Coronary artery (tissue), 2 donors: ENCODE measurements around the gene DNAJC28.

Experiments
- DNase-seq: peaks from one replicate; pipeline ENCODE4 v3.0.0-alpha.2; 2017; ENCODE audit warnings: low spot score
- H3K27ac ChIP-seq, 2 donors: fragments of 200-600 bp; sonication (generic); one replicate each; pipeline ENCODE4 v1.5.1; 2016 to 2019
- H3K4me3 ChIP-seq: fragments of 200-600 bp; sonication (generic); 2 replicates; pipeline ENCODE4 v1.5.1; 2016; ENCODE audit warnings: mild to moderate bottlenecking, moderate library complexity
- TF ChIP-seq, protein P1 (sequence below): fragments of 200-600 bp; sonication (generic); IDR thresholded peaks from one replicate; pipeline ENCODE4 v1.5.1; 2019; ENCODE audit warnings: antibody characterized with exemption

The DNAJC28 gene

DNA sequence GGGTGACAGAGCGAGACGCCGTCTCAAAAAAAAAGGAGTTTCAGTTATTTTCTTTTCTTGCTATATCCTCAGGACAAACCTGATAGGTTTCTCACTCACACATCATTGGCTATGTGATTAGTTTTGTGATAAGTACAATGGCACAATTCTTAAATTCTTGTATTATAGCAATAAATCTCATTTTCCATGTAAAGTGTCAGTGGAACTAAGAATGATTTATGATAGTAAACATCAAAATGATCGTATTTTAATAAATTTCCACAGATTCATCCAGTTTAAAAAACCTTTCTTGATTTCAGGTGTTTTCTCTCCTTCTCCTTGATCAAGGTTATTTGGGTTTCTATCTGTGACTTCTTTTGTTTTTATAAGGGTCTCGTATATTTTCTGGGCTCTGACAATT, 3.5 kb downstream of the DNAJC28 start:
- DNase-seq = no peak
- no peak overlapping the region for H3K27ac ChIP-seq
- H3K4me3 ChIP-seq = no peak overlapping the region
- TF ChIP-seq, protein P1, sequence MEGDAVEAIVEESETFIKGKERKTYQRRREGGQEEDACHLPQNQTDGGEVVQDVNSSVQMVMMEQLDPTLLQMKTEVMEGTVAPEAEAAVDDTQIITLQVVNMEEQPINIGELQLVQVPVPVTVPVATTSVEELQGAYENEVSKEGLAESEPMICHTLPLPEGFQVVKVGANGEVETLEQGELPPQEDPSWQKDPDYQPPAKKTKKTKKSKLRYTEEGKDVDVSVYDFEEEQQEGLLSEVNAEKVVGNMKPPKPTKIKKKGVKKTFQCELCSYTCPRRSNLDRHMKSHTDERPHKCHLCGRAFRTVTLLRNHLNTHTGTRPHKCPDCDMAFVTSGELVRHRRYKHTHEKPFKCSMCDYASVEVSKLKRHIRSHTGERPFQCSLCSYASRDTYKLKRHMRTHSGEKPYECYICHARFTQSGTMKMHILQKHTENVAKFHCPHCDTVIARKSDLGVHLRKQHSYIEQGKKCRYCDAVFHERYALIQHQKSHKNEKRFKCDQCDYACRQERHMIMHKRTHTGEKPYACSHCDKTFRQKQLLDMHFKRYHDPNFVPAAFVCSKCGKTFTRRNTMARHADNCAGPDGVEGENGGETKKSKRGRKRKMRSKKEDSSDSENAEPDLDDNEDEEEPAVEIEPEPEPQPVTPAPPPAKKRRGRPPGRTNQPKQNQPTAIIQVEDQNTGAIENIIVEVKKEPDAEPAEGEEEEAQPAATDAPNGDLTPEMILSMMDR = no peak

DNA sequence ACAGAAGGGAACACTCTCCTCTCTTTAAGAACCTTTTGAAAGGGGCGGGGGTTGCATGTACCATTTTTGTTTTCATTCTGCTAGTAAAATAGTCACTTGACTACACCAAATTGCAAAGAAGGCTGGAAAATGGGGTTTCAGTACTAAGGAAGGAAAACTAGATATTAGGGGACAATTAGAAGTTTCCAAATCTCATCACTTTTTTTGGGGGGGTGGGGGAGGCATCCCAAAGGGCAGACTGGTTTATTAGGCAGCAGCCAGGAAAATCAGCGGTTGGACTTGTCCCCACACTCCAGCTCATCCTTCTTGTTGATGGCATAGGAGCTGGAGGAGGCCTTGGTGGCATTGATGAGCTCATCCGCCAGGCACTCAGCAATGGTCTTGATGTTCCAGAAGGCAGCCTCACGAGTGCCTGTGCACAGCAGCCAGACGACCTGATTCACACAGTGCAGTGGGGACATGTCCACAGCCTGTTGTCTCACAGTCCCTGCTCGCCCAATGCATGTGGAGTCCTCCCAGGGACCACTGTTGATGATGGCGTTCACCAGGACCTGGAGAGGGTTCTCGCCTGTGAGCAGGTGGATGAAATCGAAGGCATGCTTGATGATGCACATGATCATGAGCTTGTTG, 10.1 kb downstream of the DNAJC28 start:
- no peak overlapping the region for H3K27ac ChIP-seq
- no peak overlapping the region for H3K4me3 ChIP-seq
- TF ChIP-seq, protein P1 = no peak
- DNase-seq = no peak

DNA sequence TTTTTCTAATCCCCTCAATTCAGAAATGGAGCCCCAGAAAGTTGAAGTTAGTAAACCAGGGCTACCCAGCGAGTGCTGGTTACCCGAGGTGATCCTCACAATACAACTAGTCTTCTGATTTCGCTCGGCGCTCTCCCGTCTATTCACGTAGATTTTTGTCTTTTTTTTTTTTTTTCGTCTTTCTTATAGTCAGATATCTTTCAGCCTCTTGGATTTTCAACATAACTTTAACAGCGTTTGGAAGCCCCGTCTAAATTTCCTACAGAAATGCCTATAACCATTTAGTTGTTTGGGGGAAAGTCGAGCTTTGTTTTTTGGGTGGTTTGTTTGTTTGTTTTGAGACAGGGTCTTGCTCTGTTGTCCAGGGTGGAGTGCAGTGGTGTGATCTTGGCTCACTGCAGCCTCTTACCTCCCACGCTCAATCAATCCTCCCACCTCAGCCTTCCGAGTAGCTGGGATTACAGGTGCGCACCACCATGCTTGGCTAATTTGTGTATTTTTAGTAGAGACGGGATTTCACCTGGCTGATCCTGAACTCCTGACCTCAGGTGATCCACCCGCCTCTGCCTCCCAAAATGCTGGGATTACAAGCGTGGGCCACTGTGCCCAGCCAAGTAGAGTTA, 10.9 kb downstream of the DNAJC28 start:
- TF ChIP-seq, protein P1 = no peak
- Histone ChIP-seq H3K4me3 (peak overlapping the region; percentile 97), H3K27ac (peak overlapping the region; percentile 94 to 98)
- no peak for DNase-seq

GRCh38 chr21:33479679-33480480, 11.6 kb downstream of the DNAJC28 start, which contains the start of gene TMEM50B:
TMEM50B (minus strand) TSS chr21:33479974; CDS start chr21:33468885, 11,089 bp downstream.
- DNase-seq = peak; percentile 98
- H3K27ac ChIP-seq = peak within 1 kb of the TSS; percentile 94 to 98
- peak within 1 kb of the TSS; percentile 97 for H3K4me3 ChIP-seq
- TF ChIP-seq, protein P1 = no peak

DNA sequence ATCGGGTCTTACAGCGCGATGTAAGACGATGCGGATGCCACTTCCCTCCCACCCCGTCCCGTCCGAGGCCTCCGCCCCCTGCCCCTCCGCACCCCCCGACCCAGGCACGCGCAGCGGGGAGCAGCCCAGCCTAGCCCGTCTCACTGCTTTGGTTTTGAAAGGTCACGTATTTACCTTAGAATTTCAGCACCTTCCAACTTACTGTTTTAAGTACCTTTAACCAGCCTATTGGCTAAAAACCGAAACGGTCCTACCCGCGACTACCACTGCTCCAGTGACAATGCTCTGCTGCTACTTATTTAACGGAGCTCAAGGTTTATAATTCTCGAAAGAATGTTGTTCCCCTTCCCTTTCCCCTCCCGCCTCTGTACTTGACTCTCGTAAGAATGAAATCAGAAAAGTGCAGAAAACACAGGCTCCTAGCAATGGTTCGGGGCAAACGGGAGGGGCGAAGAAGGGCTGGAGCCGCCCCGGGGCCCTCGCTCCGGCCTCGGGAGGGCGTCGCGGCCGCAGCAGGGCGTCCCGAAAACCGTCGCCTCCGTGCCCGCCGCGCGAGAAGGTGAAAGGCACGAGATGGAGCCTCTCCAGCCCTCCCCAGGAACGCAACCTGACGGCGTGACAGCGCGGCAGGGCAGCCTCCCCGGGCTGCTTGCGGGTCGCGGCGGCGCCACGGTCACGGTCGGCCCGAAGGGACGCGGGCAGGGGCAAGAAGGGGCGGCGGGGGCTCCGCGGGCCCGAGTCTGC, 12.4 kb downstream of the DNAJC28 start:
- DNase-seq = peak; percentile 75
- peak overlapping the region; percentile 97 for H3K4me3 ChIP-seq
- TF ChIP-seq, protein P1 = peak; percentile 14

GRCh38 chr21:33478182-33478581, 13.3 kb downstream of the DNAJC28 start:
- DNase-seq = no peak
- Histone ChIP-seq H3K27ac (peak overlapping the region in 1 of 2 donors; percentile 98), H3K4me3 (peak overlapping the region; percentile 97)
- TF ChIP-seq, protein P1 = no peak

More for the DNA sequence above, 12.4 kb downstream of the DNAJC28 start:
- H3K27ac ChIP-seq = peak overlapping the region; percentile 94 to 98
